Inflammatory macrophage treated with lipopolysaccharide for 1 hour (primary cell): ENCODE results near the gene TMEM147.

ENCODE experiments used
- DNase-seq, 2 donors: peaks; one replicate each; pipeline ENCODE4 v3.0.0-alpha.2; 2020 to 2022

TMEM147 gene, protein sequence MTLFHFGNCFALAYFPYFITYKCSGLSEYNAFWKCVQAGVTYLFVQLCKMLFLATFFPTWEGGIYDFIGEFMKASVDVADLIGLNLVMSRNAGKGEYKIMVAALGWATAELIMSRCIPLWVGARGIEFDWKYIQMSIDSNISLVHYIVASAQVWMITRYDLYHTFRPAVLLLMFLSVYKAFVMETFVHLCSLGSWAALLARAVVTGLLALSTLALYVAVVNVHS

DNA sequence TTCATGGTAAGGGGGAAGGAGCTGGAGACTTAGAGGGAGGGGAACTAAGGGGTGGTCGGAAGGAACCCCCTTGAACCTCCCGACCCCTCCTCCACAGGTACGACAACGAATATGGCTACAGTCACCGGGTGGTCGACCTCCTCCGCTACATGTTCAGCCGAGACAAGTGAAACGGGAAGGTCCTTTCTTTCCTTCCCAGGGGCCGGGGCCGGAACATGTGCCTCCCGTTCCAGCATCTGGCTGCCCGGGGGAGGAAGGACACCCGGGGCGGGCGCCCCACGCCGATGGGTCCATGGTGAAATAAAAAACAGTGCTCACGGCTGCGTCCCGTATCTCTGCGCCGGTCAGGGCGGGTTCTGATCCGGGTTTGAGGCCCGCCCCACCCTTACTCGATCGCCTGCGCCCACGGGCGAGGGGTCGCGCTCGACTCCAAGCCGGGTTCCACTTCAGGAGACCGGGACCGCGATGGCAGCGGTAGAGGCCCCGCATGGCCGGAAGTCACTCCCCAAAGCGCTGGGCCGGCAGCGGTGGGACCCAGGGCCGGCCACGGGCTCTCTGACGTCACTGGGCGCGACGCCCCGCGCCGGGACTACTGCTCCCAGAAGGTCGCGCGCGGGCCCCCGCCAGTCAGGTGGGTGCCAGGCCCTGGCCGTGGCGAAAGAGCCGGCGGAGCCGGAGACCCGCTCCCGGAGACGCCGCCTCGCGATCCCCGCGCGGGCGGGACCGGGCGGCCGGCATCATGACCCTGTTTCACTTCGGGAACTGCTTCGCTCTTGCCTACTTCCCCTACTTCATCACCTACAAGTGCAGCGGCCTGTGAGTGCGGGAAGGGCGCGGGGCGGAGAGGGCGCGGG lies at the start of gene TMEM147:
Gene TMEM147 (plus strand): TSS at position 626 of the 854 bp plus-strand sequence. CDS start 114 bp downstream, at position 740.
- peak; percentile 85 to 91 for DNase-seq

DNA sequence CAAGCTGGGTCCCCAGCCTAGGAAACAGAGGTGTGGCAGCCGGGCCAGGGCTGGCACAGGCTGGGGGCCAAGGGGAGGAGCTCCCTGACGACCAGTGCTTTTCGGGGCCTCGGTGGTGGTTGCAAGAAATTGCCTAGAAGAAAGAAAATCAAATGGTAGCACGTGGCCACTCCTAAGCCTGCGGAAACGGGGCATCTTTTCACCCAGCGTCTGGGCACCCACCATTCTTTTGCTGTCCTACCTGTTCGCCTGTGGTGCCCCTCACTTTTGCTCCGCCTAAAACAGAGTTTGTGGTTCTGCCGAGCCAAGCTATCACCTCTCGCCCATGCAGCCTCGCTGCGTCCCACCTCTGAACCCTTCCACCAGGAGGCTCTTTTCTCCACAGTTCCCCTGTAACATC lies 48.0 kb upstream of the TMEM147 start:
- no peak for DNase-seq

DNA sequence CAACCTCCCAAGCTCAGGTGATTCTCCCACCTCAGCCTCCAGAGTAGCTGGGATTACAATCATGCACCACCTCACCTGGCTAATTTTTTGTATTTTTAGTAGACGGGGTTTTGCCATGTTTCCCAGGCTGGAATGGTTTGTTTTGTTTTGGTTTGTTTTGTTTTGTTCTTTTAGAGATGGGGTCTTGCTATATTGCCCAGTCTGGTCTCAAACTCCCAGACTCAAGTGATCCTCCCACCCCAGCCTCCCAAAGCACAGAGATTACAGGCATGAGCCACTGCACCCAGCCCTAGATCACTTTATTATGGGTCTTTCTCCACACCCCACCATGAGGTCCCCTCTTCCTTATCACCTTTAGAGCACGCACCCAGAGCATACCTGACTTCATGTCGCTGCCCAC lies 47.2 kb upstream of the TMEM147 start:
- DNase-seq, result no peak

DNA sequence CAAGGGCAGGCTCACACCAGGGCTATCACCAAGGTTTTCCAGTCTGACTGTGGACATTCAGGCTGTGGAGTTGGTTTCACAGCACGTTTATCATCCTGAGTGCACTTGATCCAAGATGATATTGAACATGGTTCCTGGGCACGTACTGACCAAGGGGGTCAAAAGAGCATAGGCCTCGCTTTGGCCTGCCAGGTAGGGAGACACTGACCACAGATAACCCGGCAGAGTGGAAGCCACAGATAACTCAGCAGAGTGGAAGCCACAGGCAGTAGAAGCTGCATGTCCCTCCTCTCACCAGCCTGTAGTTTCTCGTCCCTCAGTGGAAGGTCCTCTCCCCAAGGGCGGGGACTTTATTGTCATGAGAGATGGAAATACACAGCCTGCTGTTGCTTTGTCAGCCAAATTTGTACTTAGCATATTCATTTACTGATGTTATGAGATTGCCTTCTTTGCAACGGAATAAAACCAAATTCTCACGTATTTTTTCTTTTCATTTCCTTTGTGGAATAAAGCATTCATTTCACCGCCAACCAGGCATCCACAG lies 46.4 kb upstream of the TMEM147 start:
- no peak for DNase-seq

DNA sequence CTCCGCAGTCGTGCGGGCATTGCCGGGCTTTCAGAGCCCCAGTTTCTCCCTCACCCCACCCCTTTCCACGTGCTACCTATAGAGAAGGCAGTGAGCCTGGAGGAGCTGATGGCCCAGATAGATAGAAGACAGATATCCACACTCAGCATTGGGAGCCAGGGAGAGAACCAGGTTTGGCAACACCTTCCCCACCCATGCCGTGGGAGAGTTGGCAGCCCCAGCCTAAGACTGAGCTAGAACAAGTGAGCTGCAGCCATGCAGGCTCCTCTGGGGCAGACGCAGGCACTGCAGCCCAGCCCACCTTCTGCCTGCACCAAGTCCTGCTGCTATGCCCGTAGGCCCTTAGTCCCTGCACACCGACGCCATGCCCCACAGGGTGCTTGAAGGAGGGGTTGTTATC lies 44.8 kb upstream of the TMEM147 start:
- DNase-seq, result no peak

DNA sequence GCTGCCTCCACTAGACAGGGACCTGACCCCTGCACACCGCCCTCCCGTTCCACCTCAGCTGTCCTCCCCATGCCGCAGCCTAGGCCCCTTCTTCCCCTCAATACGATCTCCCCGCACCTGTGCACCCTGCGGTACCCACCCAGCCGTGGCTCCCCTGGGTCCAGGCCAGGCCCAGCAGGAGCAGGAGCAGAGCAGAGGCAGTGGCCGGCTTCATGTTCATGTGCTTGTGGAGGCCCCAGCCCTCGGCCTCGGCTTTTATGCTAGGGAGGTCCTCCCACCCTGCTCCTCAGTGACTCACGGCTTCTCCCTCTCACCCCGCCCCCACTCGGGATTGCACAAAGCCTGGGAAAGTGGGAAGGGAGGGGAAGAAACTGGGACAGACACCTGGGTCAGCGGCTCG lies 43.7 kb upstream of the TMEM147 start:
- no peak for DNase-seq

DNA sequence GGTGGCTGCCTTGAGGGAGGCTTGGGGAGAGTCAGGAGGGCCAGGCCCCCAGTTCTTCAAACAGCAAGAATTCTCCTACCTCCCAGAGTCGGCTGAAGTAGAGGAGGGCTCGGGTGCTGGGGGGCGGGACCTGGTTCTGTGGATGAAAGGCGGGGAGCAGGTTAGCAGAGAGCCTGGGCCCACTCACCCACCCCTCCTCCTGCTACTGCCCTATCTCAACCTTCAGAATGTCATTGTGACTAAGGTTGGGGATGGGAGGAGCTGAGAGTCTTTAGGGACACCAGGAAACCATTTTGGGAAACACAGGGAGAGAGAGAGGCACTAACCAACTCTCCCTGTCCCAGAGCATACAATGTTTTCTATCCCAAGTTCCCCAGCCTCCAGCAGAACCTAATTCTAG lies 42.7 kb upstream of the TMEM147 start:
- DNase-seq, result no peak

DNA sequence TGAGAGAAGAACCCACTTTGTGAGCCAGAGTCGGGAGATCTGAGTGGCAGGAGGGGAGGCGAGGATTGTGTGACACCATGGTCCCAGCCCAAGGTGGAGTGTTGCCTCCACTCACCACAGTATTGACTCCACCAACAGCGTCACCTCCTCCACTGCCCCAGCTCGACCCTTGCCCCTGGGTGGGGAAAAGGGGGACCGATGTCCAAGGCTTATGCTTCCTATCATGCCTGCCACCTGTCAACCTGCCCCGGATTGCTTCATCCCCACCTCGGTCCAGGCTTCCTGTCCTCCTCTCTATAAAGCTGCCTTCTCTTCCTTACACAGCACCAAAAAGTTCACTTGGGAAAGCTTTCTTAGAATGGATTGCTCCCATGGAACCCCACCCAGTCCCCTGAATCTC lies 39.4 kb upstream of the TMEM147 start:
- no peak for DNase-seq

DNA sequence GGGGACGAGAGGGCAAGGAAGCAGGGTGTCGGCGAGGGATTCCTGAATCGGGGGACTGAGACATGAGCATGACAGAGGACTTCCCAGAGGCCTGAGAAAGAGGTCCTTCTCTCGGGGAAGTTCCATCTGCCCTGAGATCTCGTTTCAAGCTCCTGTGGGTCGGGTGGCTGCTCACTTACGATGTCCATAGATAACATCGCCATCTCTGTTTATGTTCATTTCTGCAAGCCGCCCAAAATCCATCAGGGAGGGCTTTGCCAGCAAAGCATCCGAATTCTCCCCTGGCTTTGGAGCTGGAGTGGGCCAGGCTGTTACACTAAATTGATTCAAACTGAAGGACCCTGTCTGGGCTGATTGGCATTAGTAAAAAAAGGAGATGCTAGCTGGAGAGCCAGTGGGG lies 37.9 kb upstream of the TMEM147 start:
- no peak for DNase-seq

DNA sequence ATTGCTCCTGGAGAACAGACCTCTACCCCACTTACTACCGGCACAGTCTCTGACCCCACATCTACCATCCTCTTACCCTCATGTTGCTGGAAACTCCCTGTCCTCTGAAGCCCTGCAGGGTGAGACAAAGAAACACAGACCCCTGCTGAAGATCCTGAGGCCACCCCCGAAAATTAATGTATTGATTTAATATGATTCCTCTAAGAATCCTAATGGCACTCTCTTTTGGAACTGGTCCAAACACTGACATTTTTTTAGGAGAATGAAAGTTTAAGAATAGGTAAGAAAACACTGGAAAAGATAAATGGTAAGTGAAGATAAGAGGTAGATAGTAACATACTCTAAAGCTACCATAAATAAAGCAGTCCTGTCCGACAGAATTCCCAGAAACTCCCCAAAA lies 37.3 kb upstream of the TMEM147 start:
- no peak for DNase-seq

DNA sequence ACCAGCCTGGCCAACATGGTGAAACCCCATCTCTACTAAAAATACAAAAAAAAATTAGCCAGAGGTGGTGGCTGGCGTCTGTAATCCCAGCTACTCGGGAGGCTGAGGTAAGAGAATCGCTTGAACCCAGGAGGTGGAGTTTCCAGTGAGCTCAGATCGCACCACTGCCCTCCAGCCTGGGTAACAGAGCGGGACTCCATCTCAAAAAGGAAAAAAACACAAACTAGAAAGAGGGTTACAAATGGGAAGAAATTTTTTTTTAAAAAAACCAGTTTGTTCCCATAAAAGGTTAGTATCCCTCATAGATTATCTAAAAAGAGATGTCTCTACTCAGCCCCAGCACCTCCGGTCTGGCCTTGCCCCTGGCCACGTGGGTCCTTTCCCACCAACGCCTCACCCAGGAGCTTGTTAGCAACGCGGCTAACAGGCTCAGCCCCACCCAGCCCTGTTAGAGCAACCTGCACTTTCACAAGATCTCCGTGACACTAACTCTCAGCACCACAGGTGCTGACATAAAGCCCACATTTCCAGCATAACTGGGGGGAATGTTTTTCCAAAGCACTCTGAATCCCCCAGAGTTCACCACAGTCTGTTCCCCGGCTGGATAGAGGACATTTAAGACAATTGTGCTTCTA lies 36.3 kb upstream of the TMEM147 start:
- no peak for DNase-seq

DNA sequence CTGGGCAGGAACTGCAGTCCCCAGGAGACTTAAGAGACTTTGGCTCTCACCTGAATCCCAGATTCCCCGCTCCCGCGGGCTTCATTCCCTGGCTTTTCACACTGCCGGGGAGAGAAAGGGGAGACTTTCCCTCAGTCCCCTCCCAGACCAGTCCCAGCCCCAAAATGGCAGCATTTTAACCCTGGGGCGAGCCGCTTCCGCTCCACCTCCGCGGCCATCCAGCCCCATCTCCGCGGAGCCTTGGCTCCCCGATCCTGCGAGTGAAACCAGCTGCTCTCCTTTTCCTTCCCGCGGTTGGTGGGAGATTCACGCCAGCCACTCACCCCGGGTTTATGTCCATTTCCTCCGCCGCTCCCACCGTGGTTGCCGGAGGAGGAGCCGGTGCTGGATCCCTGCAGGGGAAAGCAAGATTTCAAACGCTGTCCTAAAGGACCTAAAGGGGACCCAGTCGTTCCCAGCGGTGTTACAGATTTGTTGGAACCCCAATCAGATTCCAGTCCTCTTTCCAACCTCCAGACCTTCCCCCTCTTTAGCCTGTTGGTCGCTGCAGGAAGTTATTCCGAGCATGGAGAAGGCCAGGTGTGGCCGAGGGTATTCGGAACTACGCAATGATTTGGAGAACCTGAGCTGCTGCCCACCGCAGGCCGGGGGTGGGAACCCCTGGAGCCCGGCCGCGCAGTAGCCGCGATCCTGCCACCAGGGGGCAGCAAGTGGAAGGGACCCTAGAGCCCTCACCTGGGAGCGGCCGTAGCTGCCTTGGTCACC lies 35.4 kb upstream of the TMEM147 start:
- peak; percentile 13 to 73 for DNase-seq

DNA sequence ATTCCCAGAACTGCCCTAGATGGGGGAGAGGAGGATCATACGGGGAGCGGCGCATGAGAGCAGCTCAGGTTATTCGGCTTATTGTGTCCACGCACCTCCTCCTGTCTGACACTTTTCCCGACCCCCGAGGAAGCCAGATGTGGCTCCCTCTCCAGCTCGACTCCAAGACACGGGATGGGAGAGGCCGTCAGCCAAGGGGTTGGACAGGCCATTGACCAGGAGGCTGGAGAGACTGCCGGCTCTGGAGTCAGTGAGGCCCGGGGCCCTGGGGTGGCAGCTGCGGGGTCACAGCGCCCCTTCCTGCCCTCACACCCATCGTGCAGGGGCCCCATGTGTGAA lies 34.8 kb upstream of the TMEM147 start:
- no peak for DNase-seq

DNA sequence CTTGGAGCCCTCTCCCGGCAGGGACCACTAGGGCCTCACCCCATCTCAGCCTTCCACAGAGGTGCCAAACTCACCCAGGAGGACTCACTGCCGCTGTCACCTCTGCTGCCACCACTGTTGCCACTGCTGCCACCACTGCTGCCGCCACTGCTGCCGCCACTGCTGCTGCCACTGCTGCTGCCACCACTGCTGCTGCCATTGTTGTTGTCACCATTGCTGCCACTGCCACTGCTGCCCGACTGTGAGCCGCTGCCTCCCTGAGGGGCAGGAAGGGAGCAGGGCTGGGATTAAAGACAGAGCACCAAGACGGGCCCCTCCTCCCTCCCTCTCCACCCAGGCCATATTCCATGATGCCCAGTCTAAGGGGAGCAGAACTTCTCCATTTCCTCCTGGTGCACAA lies 34.1 kb upstream of the TMEM147 start:
- no peak for DNase-seq

DNA sequence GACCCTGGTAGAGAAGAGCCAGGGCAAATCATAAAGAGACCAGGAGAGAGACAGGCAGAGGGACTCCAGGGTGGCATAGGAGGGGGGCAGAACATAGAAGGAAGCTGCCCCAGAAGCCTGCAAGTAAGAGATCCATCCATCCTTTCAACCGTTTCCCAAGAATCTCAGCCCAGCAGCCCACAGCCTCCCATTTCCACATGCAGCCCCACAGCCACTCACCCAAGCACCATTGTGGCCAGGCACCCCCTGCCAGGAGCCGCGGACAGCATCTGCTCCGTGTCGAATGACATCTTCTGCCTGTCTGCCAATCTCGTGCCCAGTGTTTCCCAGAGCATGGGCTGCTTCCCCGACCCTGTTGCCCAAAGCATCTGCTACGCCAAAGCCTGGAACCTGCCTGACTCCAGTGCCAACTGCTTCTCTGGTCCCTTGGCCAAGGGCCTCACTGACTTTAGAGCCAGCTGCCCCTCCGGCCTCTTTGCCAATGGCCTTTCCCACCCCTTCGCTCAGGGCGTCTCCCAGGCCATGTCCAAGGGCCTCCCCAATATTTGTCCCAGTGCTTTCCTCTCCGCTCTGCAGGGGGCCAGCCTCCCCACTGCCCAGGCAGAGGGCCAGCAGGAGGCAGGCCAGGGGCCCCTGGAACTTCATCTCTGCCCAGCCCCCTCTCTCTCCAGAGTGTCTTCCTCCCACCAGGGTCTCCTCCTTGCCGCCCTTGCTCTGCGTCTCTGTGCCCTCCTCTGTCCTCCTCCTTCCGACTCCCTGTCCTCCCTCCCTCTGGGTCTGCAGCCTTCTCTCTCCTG lies 32.4 kb upstream of the TMEM147 start:
- DNase-seq, result no peak

DNA sequence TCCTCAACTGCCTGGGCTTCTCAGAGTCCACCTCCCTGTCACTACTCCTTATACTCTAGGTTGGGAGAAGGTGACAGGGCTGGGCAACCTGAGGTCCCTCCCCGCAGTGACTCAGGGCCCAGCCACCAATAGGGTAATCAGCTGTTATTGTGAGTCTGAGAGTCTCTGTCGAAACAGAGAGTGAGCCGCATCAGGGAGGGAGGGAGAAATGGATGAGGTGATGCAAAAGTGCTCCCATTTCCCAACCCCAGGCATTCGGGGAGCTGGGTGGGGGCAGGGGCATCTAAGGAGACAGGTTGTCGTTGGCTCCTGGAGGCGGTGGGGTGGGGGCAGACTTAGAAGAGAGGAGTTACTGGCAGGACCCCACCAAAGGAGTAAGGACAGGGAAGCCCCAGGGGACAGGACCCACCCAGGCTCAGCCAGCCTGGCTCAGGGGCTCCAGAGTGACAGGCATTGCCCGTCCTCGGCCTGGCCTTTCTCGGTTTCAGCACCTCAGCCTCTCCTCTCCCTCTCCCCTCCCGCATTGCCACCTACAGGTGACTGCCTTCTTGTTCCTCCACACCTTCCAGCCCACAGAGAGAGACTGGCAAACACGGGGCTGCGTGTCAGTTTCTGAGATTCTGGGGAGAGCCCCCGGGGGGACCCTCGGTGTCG lies 31.7 kb upstream of the TMEM147 start, which contains the start of gene DMKN:
Gene DMKN (minus strand): TSS at position 22 of the 654 bp plus-strand sequence. CDS start 174 bp downstream, outside the sequence.
- no peak for DNase-seq

DNA sequence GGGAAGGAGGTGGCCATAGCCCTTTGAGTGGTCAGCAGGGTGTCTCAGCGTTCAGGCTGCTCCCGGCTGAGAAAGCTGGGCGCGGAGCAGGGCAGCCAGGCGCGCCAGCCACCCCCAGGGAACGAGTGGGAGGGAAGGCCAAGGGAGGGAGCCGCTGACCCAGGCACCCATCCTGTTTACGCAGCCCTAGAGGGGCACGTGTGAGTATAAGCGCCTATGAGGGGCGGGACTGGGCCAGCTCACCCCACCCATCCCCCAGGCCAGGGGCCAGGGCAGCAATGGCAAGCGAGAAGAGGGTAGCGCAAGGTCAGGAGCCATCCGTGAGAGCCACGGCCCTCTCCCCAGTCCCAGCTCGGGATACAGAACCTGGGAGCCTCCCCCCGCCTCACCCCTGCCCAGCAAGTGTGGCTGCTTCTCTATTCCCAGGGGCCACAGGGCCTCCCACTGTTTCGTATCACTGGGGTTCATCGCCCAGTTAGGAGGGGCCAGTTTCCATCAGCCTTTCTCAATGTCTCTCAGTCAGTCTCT lies 31.1 kb upstream of the TMEM147 start:
- DNase-seq, result no peak

DNA sequence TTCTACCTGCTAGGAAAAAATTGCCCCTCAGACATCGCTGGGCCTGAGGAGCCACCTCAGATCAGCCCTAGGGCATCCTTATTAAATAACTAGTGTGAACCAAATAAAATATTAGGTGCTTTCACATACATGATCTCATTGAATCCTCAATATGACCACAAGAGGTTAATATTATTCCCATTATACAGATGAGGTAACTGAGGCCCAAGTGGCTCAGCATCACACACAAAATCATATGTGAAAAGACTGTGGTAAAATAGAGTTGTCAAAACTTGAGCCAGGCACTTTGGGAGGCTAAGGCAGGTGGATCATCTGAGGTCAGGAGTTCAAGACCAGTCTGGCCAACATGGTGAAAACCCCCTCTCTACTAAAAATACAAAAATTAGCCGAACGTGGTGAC lies 29.1 kb upstream of the TMEM147 start:
- no peak for DNase-seq

DNA sequence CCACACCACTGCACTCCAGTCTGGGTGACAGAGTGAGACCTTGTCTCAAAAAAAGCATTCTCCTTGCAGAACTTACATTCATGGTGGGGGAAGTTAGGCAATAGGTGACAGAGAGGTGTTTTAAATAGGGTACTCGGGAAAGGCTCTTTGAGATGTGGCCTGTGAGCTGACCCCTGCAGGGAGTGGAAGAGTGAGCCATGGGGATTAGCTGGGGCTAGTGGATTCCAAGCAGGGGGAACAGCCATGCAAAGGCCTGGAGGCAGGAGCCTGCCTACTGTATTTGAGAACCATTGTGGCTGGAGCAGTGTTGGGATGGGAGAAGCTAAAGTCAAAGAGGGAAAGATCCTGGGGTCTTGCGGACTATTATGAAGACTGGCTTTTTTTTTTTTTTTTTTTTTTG lies 28.1 kb upstream of the TMEM147 start:
- no peak for DNase-seq

DNA sequence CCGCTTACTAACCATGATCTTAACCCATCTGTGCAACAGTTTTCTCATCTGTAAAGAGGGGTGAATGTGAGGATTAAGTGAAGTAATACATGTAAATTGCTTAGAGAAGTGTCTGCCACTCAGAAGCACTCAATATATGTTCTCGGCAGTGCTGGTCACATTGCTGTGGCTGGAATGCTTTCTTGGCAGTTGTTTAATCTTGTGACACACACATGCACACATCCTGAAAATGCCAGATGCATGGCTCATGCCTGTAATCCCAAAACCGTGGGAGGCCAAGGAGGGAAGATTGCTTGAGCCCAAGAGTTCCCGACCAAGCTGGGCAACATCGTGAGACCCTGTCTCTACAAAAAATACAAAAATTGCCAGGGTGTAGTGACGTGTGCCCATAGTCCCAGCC lies 27.1 kb upstream of the TMEM147 start:
- DNase-seq, result no peak

DNA sequence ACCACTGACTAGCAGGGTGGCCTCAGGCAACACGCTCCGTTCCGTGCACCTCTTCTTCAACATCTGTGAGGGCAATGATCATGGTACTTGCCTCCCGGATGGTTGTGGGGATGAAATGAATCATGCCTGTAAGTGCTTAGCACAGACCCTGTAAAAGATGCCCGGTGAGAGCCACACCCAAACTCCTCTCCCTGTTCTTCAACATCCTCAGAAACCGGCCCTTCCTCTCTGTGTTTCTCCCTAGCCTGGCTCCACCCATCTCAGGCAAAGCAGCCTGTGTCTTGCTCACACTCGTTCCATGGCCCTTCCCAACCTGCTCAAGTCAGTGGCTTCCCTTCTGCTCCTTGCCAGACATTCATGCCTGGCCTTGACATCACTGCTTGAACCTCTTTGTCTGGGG lies 26.1 kb upstream of the TMEM147 start:
- DNase-seq, result no peak
